SK-N-SH treated with all-trans-retinoic acid at 6 μM for 48 hours (cell line): Measurements from ENCODE around the gene GPR31.

ENCODE experiments used
- CSDC2 ChIP-seq: fragments of 250-450 bp; sonication (Bioruptor Pico); IDR thresholded peaks from 2 replicates; pipeline ENCODE4 v1.5.0; 2020; ENCODE audit warnings: mild to moderate bottlenecking, moderate library complexity
- ESRRG ChIP-seq: fragments of 250-450 bp; sonication (Bioruptor Pico); IDR thresholded peaks from 2 replicates; pipeline ENCODE4 v1.6.1; 2021; ENCODE audit warnings: mild to moderate bottlenecking
- GLIS3 ChIP-seq: fragments of 250-450 bp; sonication (Bioruptor Pico); IDR thresholded peaks from 2 replicates; pipeline ENCODE4 v1.5.0; 2020; ENCODE audit warnings: mild to moderate bottlenecking, moderate library complexity
- RARB ChIP-seq: fragments of 250-450 bp; sonication (Bioruptor Pico); IDR thresholded peaks from 2 replicates; pipeline ENCODE4 v1.8.0; 2021; ENCODE audit warnings: mild to moderate bottlenecking, moderate library complexity
- TCF4 ChIP-seq: fragments of 250-450 bp; sonication (Bioruptor Pico); IDR thresholded peaks from 2 replicates; pipeline ENCODE4 v1.8.0; 2021; ENCODE audit warnings: mild to moderate bottlenecking, moderate library complexity, borderline replicate concordance
- TOX ChIP-seq: fragments of 250-450 bp; sonication (Bioruptor Pico); IDR thresholded peaks from 2 replicates; pipeline ENCODE4 v1.8.0; 2021; ENCODE audit warnings: mild to moderate bottlenecking, moderate library complexity, borderline replicate concordance
- ZFP3 ChIP-seq: fragments of 250-450 bp; sonication (Bioruptor Pico); IDR thresholded peaks from 2 replicates; pipeline ENCODE4 v1.5.0; 2020; ENCODE audit warnings: mild to moderate bottlenecking, moderate library complexity
- ZFP30 ChIP-seq: fragments of 450-650 bp; formaldehyde crosslinking; IDR thresholded peaks from 2 replicates; pipeline ENCODE4 v1.5.0; 2022; ENCODE audit warnings: mild to moderate bottlenecking, moderate library complexity
- TF ChIP-seq, protein P1 (sequence below): fragments of 250-450 bp; sonication (Bioruptor Pico); IDR thresholded peaks from 2 replicates; pipeline ENCODE4 v1.5.0; 2020; ENCODE audit warnings: mild to moderate bottlenecking, moderate library complexity
- TF ChIP-seq, protein P2 (sequence below): fragments of 250-450 bp; sonication (Bioruptor Pico); IDR thresholded peaks from 2 replicates; pipeline ENCODE4 v1.8.0; 2021; ENCODE audit warnings: low read depth, mild to moderate bottlenecking, moderate library complexity, borderline replicate concordance
- TF ChIP-seq, protein P3 (sequence below): fragments of 250-450 bp; sonication (Bioruptor Pico); IDR thresholded peaks from 2 replicates; pipeline ENCODE4 v1.8.0; 2020; ENCODE audit warnings: mild to moderate bottlenecking, moderate library complexity, borderline replicate concordance
- TF ChIP-seq, protein P4 (sequence below): fragments of 250-450 bp; sonication (Bioruptor Pico); IDR thresholded peaks from 2 replicates; pipeline ENCODE4 v1.5.1; 2020; ENCODE audit warnings: low read depth, mild to moderate bottlenecking, moderate library complexity

DNA sequence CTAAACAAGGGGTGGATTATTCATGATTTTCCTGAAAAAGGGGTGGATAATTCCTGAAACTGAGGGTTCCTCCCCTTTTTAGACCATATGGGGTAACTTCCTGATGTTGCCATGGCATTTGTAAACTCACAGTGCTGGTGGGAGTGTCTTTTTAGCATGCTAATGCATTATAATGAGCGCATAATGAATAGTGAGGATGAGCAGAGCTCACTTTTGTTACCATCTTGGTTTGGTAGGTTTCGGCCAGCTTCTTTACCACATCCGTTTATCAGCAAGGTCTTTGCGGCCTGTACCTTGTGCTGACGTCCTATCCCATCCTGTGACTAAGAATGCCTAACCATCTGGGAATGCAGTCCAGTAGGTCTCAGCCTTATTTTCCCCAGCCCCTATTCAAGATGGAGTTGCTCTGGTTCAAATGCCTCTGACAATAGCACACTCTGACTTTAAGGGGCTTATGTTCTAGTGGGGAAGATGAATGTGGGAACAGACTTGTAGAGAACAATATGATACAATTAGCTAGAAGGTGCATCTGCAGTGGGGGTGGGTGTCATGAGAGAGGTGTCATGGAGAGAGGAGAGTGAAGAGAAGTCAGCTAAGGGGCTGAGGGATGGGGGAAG, 4.2 kb upstream of the GPR31 start:
- TF ChIP-seq ZFP3 (CRISPR knock-in tag), result no peak
- TF ChIP-seq, protein P1, sequence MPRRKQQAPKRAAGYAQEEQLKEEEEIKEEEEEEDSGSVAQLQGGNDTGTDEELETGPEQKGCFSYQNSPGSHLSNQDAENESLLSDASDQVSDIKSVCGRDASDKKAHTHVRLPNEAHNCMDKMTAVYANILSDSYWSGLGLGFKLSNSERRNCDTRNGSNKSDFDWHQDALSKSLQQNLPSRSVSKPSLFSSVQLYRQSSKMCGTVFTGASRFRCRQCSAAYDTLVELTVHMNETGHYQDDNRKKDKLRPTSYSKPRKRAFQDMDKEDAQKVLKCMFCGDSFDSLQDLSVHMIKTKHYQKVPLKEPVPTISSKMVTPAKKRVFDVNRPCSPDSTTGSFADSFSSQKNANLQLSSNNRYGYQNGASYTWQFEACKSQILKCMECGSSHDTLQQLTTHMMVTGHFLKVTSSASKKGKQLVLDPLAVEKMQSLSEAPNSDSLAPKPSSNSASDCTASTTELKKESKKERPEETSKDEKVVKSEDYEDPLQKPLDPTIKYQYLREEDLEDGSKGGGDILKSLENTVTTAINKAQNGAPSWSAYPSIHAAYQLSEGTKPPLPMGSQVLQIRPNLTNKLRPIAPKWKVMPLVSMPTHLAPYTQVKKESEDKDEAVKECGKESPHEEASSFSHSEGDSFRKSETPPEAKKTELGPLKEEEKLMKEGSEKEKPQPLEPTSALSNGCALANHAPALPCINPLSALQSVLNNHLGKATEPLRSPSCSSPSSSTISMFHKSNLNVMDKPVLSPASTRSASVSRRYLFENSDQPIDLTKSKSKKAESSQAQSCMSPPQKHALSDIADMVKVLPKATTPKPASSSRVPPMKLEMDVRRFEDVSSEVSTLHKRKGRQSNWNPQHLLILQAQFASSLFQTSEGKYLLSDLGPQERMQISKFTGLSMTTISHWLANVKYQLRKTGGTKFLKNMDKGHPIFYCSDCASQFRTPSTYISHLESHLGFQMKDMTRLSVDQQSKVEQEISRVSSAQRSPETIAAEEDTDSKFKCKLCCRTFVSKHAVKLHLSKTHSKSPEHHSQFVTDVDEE (CRISPR knock-in tag), result no peak
- TF ChIP-seq, protein P2, sequence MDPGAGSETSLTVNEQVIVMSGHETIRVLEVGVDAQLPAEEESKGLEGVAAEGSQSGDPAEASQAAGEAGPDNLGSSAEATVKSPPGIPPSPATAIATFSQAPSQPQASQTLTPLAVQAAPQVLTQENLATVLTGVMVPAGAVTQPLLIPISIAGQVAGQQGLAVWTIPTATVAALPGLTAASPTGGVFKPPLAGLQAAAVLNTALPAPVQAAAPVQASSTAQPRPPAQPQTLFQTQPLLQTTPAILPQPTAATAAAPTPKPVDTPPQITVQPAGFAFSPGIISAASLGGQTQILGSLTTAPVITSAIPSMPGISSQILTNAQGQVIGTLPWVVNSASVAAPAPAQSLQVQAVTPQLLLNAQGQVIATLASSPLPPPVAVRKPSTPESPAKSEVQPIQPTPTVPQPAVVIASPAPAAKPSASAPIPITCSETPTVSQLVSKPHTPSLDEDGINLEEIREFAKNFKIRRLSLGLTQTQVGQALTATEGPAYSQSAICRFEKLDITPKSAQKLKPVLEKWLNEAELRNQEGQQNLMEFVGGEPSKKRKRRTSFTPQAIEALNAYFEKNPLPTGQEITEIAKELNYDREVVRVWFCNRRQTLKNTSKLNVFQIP (CRISPR knock-in tag), result no peak
- no peak for TF ChIP-seq RARB (CRISPR knock-in tag)
- no peak for TF ChIP-seq ZFP30
- no peak for TF ChIP-seq TCF4 (CRISPR knock-in tag)
- TF ChIP-seq, protein P3, sequence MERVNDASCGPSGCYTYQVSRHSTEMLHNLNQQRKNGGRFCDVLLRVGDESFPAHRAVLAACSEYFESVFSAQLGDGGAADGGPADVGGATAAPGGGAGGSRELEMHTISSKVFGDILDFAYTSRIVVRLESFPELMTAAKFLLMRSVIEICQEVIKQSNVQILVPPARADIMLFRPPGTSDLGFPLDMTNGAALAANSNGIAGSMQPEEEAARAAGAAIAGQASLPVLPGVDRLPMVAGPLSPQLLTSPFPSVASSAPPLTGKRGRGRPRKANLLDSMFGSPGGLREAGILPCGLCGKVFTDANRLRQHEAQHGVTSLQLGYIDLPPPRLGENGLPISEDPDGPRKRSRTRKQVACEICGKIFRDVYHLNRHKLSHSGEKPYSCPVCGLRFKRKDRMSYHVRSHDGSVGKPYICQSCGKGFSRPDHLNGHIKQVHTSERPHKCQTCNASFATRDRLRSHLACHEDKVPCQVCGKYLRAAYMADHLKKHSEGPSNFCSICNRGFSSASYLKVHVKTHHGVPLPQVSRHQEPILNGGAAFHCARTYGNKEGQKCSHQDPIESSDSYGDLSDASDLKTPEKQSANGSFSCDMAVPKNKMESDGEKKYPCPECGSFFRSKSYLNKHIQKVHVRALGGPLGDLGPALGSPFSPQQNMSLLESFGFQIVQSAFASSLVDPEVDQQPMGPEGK, result no peak
- TF ChIP-seq, protein P4, sequence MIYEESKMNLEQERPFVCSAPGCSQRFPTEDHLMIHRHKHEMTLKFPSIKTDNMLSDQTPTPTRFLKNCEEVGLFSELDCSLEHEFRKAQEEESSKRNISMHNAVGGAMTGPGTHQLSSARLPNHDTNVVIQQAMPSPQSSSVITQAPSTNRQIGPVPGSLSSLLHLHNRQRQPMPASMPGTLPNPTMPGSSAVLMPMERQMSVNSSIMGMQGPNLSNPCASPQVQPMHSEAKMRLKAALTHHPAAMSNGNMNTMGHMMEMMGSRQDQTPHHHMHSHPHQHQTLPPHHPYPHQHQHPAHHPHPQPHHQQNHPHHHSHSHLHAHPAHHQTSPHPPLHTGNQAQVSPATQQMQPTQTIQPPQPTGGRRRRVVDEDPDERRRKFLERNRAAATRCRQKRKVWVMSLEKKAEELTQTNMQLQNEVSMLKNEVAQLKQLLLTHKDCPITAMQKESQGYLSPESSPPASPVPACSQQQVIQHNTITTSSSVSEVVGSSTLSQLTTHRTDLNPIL (CRISPR knock-in tag), result no peak
- TF ChIP-seq TOX (CRISPR knock-in tag), result no peak
- TF ChIP-seq ESRRG (CRISPR knock-in tag), result no peak
- TF ChIP-seq CSDC2 (CRISPR knock-in tag), result no peak
- no peak for TF ChIP-seq GLIS3
